KMS-11 (cell line): Measurements from ENCODE around the gene AUTS2.

Experiments
- H2AFZ ChIP-seq: fragments of 200-600 bp; sonication (generic); 2 replicates; pipeline ENCODE4 v1.6.1; 2016; ENCODE audit warnings: antibody characterized with exemption, mixed run types, low read depth
- H3K27ac ChIP-seq: fragments of 200-600 bp; sonication (generic); 2 replicates; pipeline ENCODE4 v1.6.1; 2016; ENCODE audit warnings: mild to moderate bottlenecking, mixed run types
- H3K27me3 ChIP-seq: fragments of 200-600 bp; sonication (generic); 2 replicates; pipeline ENCODE4 v1.6.1; 2017; ENCODE audit warnings: mild to moderate bottlenecking, low read depth, mixed run types, moderate library complexity; ENCODE audit not compliant: insufficient read depth
- H3K36me3 ChIP-seq: fragments of 200-600 bp; sonication (generic); 2 replicates; pipeline ENCODE4 v1.6.1; 2017; ENCODE audit warnings: mild to moderate bottlenecking, mixed run types; ENCODE audit not compliant: insufficient read depth
- H3K4me1 ChIP-seq: fragments of 200-600 bp; sonication (generic); 2 replicates; pipeline ENCODE4 v1.6.1; 2016; ENCODE audit warnings: mild to moderate bottlenecking, low read depth, mixed run types; ENCODE audit not compliant: poor library complexity, severe bottlenecking
- H3K4me2 ChIP-seq: fragments of 200-600 bp; sonication (generic); 2 replicates; pipeline ENCODE4 v1.7.0; 2016; ENCODE audit warnings: mild to moderate bottlenecking, mixed run types
- H3K4me3 ChIP-seq: fragments of 200-600 bp; sonication (generic); IDR thresholded peaks from 2 replicates; pipeline ENCODE4 v1.6.1; 2017; ENCODE audit warnings: low read depth, low read length, mixed read lengths; ENCODE audit not compliant: insufficient read depth
- H3K79me2 ChIP-seq: fragments of 200-600 bp; sonication (generic); 2 replicates; pipeline ENCODE4 v1.6.1; 2016; ENCODE audit warnings: low read depth, mixed run types; ENCODE audit not compliant: insufficient read depth
- H3K9ac ChIP-seq: fragments of 200-600 bp; sonication (generic); 2 replicates; pipeline ENCODE4 v1.6.1; 2016; ENCODE audit warnings: mild to moderate bottlenecking, mixed run types
- H4K20me1 ChIP-seq: fragments of 200-600 bp; sonication (generic); 2 replicates; pipeline ENCODE4 v1.6.1; 2016; ENCODE audit warnings: mild to moderate bottlenecking, mixed run types; ENCODE audit not compliant: insufficient read depth
- TF ChIP-seq, protein P1 (sequence below): fragments of 200-600 bp; sonication (generic); conservative IDR thresholded peaks from 2 replicates; pipeline ENCODE4 v1.6.1; 2017; ENCODE audit warnings: low read depth, mild to moderate bottlenecking, antibody characterized with exemption, low read length, moderate library complexity, mixed read lengths

AUTS2 gene

GRCh38 chr7:70006261-70006920 is 408.1 kb downstream of the AUTS2 start:
- Histone ChIP-seq H3K4me2 (no peak overlapping the region), H2AFZ (no peak overlapping the region), H3K79me2 (no peaks in the 10 kb centered on the region), H3K4me1 (no peaks in the 10 kb centered on the region), H3K27me3 (no peaks in the 10 kb centered on the region), H4K20me1 (no peaks in the 10 kb centered on the region), H3K4me3 (no peak overlapping the region), H3K27ac (no peak overlapping the region), H3K36me3 (no peaks in the 10 kb centered on the region), H3K9ac (no peak overlapping the region)
- TF ChIP-seq, protein P1, sequence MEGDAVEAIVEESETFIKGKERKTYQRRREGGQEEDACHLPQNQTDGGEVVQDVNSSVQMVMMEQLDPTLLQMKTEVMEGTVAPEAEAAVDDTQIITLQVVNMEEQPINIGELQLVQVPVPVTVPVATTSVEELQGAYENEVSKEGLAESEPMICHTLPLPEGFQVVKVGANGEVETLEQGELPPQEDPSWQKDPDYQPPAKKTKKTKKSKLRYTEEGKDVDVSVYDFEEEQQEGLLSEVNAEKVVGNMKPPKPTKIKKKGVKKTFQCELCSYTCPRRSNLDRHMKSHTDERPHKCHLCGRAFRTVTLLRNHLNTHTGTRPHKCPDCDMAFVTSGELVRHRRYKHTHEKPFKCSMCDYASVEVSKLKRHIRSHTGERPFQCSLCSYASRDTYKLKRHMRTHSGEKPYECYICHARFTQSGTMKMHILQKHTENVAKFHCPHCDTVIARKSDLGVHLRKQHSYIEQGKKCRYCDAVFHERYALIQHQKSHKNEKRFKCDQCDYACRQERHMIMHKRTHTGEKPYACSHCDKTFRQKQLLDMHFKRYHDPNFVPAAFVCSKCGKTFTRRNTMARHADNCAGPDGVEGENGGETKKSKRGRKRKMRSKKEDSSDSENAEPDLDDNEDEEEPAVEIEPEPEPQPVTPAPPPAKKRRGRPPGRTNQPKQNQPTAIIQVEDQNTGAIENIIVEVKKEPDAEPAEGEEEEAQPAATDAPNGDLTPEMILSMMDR, result no peak

GRCh38 chr7:70008466-70008865 is 410.2 kb downstream of the AUTS2 start:
- Histone ChIP-seq H3K79me2 (no peaks in the 10 kb centered on the region), H3K4me3 (no peak overlapping the region), H3K4me2 (no peak overlapping the region), H2AFZ (no peak overlapping the region), H3K27ac (no peak overlapping the region), H4K20me1 (no peaks in the 10 kb centered on the region), H3K4me1 (no peaks in the 10 kb centered on the region), H3K27me3 (no peaks in the 10 kb centered on the region), H3K36me3 (no peaks in the 10 kb centered on the region), H3K9ac (no peak overlapping the region)
- TF ChIP-seq, protein P1, result no peak

- Histone ChIP-seq H3K27me3 (no peaks in the 10 kb centered on the region), H3K36me3 (no peaks in the 10 kb centered on the region), H3K9ac (no peak overlapping the region), H3K4me1 (peaks cover 26% of the 10 kb centered on the region), H2AFZ (no peak overlapping the region), H3K27ac (no peak overlapping the region), H3K4me2 (no peak overlapping the region), H4K20me1 (no peaks in the 10 kb centered on the region), H3K79me2 (no peaks in the 10 kb centered on the region), H3K4me3 (no peak overlapping the region)
- TF ChIP-seq, protein P1, result no peak
These were observed 416.4 kb downstream of the AUTS2 start for GRCh38 chr7:70014472-70015177.

DNA sequence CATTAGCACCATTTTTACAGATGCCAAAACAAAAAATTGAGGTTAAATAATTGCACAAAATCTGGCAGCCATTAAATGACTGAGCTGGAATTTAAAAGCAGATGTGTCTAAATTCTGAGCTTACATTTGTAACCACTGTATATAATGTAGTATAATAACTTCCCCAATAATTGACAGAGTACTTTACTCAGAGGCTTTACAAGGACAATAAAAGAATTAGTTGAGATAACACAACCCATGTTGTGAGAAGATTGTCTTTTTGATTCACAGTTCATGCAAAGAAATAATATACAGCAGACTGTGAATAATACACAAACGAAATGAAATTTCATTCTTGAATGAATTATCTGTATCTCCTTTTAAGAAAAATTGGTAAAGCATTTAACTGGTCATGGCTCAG is 417.1 kb downstream of the AUTS2 start:
- H2AFZ ChIP-seq, result no peak overlapping the region
- TF ChIP-seq, protein P1, result no peak
- H3K27me3 ChIP-seq, result no peaks in the 10 kb centered on the region
- peak overlapping the region; percentile 44; the same call in 1 of the 2 replicates for H3K4me2 ChIP-seq
- H3K27ac ChIP-seq, result no peak overlapping the region
- H3K9ac ChIP-seq, result no peak overlapping the region
- H3K36me3 ChIP-seq, result no peaks in the 10 kb centered on the region
- no peak overlapping the region for H3K4me3 ChIP-seq
- H4K20me1 ChIP-seq, result no peaks in the 10 kb centered on the region
- no peaks in the 10 kb centered on the region for H3K79me2 ChIP-seq
- H3K4me1 ChIP-seq, result peaks cover 26% of the 10 kb centered on the region
